ENCODE results near the gene EPX.
A peak's percentile ranks its signal among the peaks of the same experiment; 100 is the strongest.

Gene EPX

GRCh38 chr17:58166682-58167081, 25.8 kb upstream of the EPX start, which contains the start of gene OR4D2:
Gene OR4D2 (plus strand): TSS chr17:58166982. CDS start chr17:58169656, 2,674 bp downstream.
- TF ChIP-seq TAF1 (IDR thresholded peaks at IDR 0.05; ENCODE audit: borderline replicate concordance, insufficient read depth, low read length): no peak
- TF ChIP-seq SIN3A (IDR thresholded peaks at IDR 0.05; ENCODE audit: borderline replicate concordance, insufficient read depth, low read length): no peak
- no peak for TF ChIP-seq POLR2AphosphoS5 (IDR thresholded peaks at IDR 0.05; ENCODE audit: low read depth, low read length)
- TF ChIP-seq REST (IDR thresholded peaks at IDR 0.05; ENCODE audit: insufficient read depth in 1 of 2, low read depth in 2 of 2, low read length in 2 of 2): no peak
- TF ChIP-seq FOXP2 (optimal IDR thresholded peaks at IDR 0.05; ENCODE audit: borderline replicate concordance, extremely low read depth, extremely low read length, insufficient read depth): no peak

GRCh38 chr17:58170622-58171021, 21.9 kb upstream of the EPX start:
- TF ChIP-seq REST (IDR thresholded peaks at IDR 0.05; ENCODE audit: insufficient read depth in 1 of 2, low read depth in 2 of 2, low read length in 2 of 2): no peak
- TF ChIP-seq TAF1 (IDR thresholded peaks at IDR 0.05; ENCODE audit: borderline replicate concordance, insufficient read depth, low read length): no peak
- no peak for TF ChIP-seq POLR2AphosphoS5 (IDR thresholded peaks at IDR 0.05; ENCODE audit: low read depth, low read length)
- TF ChIP-seq SIN3A (IDR thresholded peaks at IDR 0.05; ENCODE audit: borderline replicate concordance, insufficient read depth, low read length): no peak
- TF ChIP-seq FOXP2 (optimal IDR thresholded peaks at IDR 0.05; ENCODE audit: borderline replicate concordance, extremely low read depth, extremely low read length, insufficient read depth): no peak

GRCh38 chr17:58172369-58173071, 20.0 kb upstream of the EPX start:
- peak; percentile 71 to 90 for TF ChIP-seq REST (IDR thresholded peaks at IDR 0.05; ENCODE audit: insufficient read depth in 1 of 2, low read depth in 2 of 2, low read length in 2 of 2)
- no peak for TF ChIP-seq FOXP2 (optimal IDR thresholded peaks at IDR 0.05; ENCODE audit: borderline replicate concordance, extremely low read depth, extremely low read length, insufficient read depth)

DNA sequence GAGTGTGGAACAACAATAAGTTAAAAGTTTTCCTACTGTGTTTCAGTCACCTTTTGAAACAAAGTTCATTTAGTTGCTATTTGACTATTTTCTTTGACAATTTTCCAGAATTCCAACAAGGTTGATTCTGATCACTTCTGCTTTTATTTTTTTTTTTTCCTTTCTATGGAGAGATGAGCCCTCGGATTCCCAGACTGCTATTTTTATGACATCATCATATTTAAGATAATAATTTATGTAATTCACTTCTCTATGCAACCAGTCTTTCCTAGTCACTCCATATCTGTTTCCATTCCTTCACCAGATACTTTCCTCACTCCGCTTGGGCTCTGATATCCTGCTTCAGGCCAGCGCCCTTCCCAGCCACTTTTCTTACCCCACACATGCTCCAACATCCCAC, 17.7 kb upstream of the EPX start:
- TF ChIP-seq FOXP2 (optimal IDR thresholded peaks at IDR 0.05; ENCODE audit: borderline replicate concordance, extremely low read depth, extremely low read length, insufficient read depth) (no peak), SIN3A (IDR thresholded peaks at IDR 0.05; ENCODE audit: borderline replicate concordance, insufficient read depth, low read length) (no peak), REST (IDR thresholded peaks at IDR 0.05; ENCODE audit: insufficient read depth in 1 of 2, low read depth in 2 of 2, low read length in 2 of 2) (no peak), POLR2AphosphoS5 (IDR thresholded peaks at IDR 0.05; ENCODE audit: low read depth, low read length) (no peak), TAF1 (IDR thresholded peaks at IDR 0.05; ENCODE audit: borderline replicate concordance, insufficient read depth, low read length) (no peak)

- peak; percentile 84 to 97 for TF ChIP-seq REST (IDR thresholded peaks at IDR 0.05; ENCODE audit: insufficient read depth in 1 of 2, low read depth in 2 of 2, low read length in 2 of 2)
- TF ChIP-seq TAF1 (IDR thresholded peaks at IDR 0.05; ENCODE audit: borderline replicate concordance, insufficient read depth, low read length): no peak
- no peak for TF ChIP-seq POLR2AphosphoS5 (IDR thresholded peaks at IDR 0.05; ENCODE audit: low read depth, low read length)
Measured at GRCh38 chr17:58176200-58176599, 16.3 kb upstream of the EPX start.
